IPS-NIHi11 (cell line): ENCODE data around the gene SDK1.

ENCODE experiments used
- DNase-seq: peaks from one replicate; pipeline ENCODE4 v3.0.0; 2012; ENCODE audit warnings: mixed read lengths, low spot score

Gene SDK1

DNA sequence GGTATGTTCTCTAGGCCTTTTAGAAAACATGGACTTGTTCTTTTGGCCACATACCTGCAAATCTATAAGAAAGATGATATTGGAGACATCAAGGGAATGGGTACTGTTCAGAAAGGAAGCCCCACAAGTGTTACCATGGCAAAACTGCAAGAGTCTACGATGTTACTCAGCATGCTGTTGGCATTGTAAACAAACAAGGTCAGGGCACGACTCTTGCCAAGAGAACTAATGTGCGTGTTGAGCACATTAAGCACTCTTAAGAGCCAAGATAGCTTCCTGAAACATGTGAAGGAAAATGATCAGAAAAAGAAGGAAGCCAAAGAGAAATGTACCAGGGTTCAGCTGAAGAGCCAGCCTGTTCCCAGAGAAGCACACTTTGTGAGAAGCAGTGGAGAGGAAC is 37.1 kb downstream of the SDK1 start:
- DNase-seq = no peak

- DNase-seq = no peak
Observed at GRCh38 chr7:3345699-3346481, 44.8 kb downstream of the SDK1 start.

DNA sequence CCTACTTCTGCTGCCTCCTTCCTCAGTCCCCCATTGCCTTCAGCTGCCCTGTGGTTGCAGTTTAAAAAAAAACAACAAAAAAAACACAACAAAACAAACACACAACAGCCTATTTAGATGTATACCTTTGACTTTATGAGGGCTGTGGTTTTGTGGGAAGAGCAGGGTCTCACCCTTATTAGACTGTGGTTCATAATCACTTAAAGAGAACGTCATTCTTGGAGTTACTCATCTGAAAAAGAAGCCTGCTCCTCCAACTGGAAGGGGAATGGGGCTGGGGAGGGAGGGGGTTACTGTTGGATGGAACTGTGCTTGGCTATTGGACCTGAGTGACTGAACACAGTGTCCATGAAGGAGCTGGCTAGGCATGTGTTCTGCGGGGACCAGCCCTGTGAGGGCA is 48.1 kb downstream of the SDK1 start:
- no peak for DNase-seq

- DNase-seq = no peak
Observed at GRCh38 chr7:3356173-3356572, 55.1 kb downstream of the SDK1 start.

- peak; percentile 27 for DNase-seq
Observed at GRCh38 chr7:3358991-3359390, 57.9 kb downstream of the SDK1 start.

- no peak for DNase-seq
Observed at GRCh38 chr7:3367261-3367660, 66.2 kb downstream of the SDK1 start.

- no peak for DNase-seq
Observed at GRCh38 chr7:3370068-3370830, 69.2 kb downstream of the SDK1 start.

- no peak for DNase-seq
Observed at GRCh38 chr7:3370921-3371320, 69.9 kb downstream of the SDK1 start.

DNA sequence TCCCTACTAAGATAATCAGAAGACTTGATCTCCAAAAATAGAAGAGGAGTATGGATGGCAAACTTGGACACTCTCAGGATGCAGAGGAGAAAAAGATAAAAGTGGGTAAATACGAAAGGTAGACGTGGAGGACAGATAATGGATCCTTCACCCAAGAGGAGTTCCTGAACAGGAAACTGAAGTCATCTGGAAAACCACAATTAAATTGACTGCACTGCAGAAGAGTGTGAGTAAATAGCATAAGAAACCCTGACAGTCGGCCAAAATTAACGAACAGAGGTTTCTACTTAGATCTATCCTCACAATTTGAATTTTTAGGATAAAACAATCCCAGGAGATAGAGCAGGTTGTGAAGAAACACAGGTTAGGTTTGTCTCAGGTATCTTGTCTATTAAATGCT is 70.5 kb downstream of the SDK1 start:
- DNase-seq = no peak

DNA sequence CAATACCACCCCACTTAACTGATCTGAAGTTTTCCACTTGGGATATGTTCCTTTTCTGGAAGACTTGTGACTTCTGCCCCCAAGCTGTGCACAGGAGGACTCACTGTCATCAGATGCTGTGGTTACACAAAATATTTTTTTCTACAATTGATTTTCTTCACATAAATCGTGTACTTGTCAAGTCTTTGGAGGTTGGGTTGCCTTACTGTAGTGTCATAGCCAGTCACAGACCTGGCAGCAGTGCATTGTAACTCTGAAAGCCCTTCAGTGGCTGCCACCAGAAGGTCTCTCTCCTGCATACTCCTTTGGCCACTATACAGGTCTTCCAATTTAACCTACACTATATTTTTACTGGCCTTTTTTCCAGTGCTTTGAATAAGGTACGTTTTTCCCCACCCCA is 73.2 kb downstream of the SDK1 start:
- DNase-seq = no peak

- DNase-seq = no peak
Observed at GRCh38 chr7:3378390-3379150, 77.5 kb downstream of the SDK1 start.

- no peak for DNase-seq
Observed at GRCh38 chr7:3380034-3380433, 79.0 kb downstream of the SDK1 start.

DNA sequence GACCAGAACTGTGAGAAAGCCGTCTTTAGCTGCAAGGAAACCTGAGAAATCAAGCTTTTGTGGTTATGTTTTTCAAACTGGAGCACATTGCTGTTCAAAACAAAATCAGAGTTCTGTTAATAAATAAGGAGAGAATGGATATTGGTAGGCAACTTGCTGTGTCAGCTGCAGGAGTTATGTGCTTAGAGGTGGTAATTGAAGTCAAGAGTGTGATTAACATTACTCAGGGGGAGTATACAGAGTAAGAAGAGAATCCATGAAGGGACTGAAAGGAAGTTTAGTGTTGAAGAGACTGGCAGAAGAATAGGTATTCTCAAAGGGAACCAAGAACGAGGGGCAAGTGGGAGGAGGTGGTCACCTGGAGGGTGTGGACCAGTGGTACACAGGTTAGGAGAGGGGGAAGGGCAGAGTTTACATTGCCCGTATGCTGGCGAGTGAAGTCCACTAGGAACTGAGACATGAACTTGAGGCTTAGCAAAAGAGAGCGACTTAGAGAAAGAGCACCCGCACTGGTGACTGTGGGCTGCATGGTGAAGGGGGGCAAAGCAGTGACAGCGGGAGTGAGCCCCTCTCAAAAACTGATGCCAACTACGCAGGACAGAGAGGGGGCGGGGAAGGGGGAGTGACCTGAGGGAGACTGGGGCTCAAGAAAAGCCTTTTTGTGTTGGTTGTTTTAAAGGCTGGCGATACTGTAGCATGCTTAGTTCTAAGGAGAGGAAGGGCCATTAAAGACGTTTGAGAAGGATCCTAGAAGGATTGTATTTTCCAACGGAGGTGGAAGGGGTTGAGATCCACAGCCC is 80.0 kb downstream of the SDK1 start:
- no peak for DNase-seq

GRCh38 chr7:3386423-3387190 is 85.6 kb downstream of the SDK1 start:
- DNase-seq = no peak

DNA sequence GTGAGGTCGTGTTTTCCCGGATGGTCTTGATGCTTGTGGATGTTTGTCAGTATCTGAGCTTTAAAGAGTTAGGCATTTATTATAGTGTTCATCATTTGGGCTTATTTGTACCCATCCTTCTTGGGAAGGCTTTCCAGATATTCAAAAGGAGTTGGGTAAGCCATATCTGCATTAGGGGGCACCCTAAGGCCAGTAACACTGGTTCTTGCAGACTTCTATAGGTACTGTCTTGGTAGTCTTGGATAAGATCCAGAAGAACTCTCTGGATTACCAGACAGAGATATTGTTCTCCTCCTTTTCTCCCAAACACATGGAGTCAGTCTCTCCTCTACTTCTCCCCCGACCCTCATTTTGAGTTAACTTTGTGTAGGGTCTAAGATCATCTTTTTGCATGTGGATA is 92.8 kb downstream of the SDK1 start:
- DNase-seq = no peak

DNA sequence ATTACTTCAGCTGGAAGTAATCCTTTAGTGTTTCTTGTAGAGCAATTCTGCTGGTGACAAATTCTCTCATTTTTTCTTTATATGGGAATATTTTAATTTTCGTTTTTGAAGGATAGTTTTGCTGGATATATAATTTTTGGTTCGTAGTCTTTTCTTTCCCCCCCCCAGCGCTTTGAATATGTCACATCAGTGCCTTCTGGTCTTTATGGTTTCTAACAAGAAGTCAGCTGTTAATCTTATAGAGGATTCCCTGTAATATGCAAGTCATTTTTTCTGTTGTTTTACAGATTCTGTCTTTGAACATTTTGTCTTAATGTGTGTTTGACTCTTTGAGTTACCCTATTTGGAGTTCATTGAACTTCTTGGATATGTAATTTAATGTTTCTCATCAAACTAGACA is 96.3 kb downstream of the SDK1 start:
- no peak for DNase-seq

DNA sequence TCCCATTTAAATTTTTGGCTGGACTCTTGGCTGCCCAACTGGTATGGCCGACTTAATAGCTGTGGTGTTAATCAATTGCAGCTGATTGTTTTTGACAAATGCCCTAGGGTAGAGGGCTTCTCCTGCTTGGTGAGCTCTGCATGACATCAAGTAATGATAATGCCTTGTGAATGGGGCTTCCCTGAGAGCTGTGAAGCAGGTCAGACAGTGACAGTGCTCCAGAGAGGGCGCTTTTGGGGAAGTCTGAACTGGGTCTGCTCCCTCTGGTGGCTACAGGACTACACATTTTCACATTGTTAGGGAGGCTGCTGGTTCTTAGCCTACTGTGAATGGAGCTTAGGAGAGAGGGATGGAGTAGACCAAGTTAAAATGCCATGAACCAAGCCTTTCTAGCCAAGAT is 98.8 kb downstream of the SDK1 start:
- peak; percentile 67 for DNase-seq

DNA sequence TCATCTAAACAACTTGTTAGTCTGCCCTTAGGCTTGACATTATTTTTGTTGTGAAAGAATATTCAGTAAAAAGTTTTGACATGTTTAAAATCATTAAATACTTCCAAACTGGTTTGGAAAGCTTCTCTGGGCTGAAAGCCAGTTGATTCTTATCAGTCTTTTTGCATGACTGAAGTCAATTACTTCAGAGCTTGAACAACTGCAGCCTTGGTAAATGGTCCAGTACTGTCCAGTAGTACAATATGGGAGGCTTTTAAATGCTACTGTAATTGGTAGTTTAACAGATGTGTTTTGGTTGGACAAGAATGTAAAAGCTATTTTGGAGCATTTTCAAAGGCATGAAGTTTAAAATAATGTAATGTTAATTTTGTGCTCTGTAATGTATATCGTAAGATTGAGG is 103.4 kb downstream of the SDK1 start:
- DNase-seq = no peak

DNA sequence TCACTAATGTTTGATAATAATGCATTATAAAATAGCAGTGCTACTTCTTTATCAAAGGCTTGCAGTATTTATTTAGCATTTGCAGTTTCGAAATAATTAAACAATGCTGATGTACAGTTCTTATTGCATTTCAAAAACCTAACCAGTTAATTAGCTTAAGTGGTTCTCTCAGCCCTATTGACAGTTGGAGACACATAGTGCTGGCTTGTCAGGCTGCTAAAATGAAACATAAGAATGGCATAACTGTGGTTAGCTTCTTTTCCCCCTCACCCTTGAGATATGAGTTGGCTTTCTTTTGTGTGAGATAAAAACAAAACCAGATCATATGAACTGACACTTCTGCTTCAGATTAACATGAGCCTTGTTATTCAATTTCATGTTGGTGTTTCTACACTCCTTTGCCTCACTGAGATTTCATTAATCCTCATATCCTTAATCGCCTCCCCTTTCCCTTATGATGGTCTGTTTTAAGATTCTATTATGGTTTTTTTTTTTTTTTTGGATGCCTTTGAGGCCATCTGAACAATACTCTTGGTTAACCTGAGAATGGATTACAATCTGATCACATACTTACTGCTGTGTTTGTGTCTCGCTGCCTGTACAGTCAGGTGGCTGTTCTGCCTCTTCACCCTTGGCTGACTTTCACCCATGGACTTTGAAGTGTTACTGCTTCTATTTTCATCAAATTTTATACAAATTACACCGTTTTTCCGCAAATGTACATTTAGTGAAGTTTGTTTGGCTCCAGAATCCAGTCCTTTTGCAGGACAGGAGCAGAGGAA is 108.0 kb downstream of the SDK1 start:
- DNase-seq = no peak

GRCh38 chr7:3412871-3413270 is 111.8 kb downstream of the SDK1 start:
- no peak for DNase-seq
